Fibroblast of villous mesenchyme (primary cell): ENCODE measurements around the gene SIX2. TPM values are rescaled to one million over a fixed set of nuclear protein-coding genes. Genes with fewer than 3 reads are reported as not detected.
A peak's percentile ranks its signal among the peaks of the same experiment; 100 is the strongest.

ENCODE experiments used
- DNase-seq: peaks from one replicate; pipeline ENCODE4 v3.0.0-alpha.2; 2010; ENCODE audit warnings: low read depth
- H3K4me3 ChIP-seq: 2 replicates; pipeline ENCODE4 v1.5.1; 2011; ENCODE audit warnings: low read depth, mild to moderate bottlenecking, low read length
- total RNA-seq: library from RNA; depleted of rRNA; stranded (reverse); fragments of >200 nt; gene quantifications from 2 replicates; pipeline ENCODE4 v1.2.3, GENCODE V29; 2012
- TF ChIP-seq, protein P1 (sequence below): IDR thresholded peaks from 2 replicates; pipeline ENCODE4 v1.5.1; 2012; ENCODE audit warnings: low read depth, mild to moderate bottlenecking, low read length; ENCODE audit not compliant: insufficient read depth

SIX2 gene
- total RNA-seq, 1 donor = under 0.01 TPM

DNA sequence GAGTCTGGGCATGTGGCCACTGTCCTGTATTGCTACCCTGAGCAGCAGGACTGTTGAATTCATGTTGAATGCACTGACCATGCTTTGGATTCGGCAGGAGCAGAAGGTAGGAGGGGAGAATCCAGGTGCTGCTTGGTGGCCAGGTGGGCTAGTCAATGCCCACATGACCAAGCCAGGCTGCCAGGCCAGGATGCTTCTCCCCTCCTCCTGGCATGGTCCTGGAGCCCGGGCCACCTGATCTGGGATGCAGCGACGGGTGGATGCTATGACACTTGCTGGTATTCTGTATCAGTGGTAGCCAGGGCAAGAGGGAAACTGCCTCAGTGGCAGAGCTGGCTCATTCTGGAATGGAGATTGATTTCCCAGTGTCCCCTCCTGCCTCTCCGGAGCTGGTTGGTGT lies 14.8 kb upstream of the SIX2 start:
- no peak overlapping the region for H3K4me3 ChIP-seq
- no peak for DNase-seq
- TF ChIP-seq, protein P1, sequence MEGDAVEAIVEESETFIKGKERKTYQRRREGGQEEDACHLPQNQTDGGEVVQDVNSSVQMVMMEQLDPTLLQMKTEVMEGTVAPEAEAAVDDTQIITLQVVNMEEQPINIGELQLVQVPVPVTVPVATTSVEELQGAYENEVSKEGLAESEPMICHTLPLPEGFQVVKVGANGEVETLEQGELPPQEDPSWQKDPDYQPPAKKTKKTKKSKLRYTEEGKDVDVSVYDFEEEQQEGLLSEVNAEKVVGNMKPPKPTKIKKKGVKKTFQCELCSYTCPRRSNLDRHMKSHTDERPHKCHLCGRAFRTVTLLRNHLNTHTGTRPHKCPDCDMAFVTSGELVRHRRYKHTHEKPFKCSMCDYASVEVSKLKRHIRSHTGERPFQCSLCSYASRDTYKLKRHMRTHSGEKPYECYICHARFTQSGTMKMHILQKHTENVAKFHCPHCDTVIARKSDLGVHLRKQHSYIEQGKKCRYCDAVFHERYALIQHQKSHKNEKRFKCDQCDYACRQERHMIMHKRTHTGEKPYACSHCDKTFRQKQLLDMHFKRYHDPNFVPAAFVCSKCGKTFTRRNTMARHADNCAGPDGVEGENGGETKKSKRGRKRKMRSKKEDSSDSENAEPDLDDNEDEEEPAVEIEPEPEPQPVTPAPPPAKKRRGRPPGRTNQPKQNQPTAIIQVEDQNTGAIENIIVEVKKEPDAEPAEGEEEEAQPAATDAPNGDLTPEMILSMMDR = no peak

DNA sequence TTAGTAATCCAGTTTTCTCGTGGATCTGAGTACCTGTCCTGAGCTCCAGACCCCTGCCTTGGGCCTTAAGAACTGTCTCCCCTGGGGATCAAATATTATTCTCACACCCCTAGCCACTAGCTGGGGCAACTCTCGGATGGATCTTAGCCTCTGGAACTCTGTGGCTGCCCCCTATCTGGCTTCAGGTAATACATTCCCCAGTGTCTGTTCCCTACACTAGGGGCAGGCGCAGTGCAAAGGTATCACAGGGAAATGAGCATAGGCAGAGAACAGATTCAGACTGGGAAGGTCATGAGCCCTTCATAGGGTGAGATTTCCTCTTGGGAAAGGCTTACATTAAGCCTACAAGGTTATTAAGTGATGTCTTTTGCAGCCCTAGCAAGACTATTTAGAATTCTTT lies 11.2 kb upstream of the SIX2 start:
- no peak for DNase-seq
- H3K4me3 ChIP-seq = no peak overlapping the region
- TF ChIP-seq, protein P1 = no peak

DNA sequence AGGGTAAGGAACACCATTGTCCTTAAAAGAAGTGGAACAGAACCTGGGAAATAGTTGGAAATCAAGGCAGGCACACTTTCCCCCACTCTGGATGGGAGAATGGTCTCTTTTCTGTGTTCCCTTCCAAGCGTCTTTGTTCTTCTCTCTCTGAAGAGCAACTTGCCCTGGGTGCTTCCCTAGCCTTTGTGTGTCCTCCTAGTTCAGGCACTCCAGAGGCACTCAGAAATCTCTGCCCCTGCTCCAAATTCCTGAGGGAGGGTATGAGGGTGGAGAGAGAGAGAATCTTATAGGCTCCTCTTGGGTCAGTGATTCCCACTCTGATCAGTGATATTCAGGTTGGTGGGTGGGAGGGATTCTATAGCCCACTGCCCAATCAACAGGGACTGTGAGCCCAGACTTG lies 8.8 kb upstream of the SIX2 start:
- TF ChIP-seq, protein P1 = no peak
- no peak for DNase-seq
- no peak overlapping the region for H3K4me3 ChIP-seq

DNA sequence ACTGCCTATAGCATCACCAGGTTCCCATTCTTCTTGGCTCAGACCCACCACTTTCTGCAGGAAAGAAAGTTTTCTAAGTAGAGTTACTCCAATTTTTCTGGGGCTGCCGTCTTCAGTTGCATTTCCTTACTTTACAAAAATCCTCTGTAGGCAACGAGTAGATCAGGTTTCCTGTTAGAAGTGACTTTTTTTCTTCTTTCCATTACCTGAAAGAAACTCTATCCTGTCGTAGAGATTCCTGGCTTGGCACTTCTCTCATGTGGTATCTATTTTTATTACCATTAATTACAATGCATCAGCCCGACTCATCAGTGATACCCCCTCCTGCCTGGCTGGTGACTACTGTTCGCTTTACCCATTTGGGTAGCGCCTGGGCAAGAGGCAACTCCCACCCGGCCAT lies 5.6 kb upstream of the SIX2 start:
- TF ChIP-seq, protein P1 = no peak
- no peak overlapping the region for H3K4me3 ChIP-seq
- DNase-seq = no peak

DNA sequence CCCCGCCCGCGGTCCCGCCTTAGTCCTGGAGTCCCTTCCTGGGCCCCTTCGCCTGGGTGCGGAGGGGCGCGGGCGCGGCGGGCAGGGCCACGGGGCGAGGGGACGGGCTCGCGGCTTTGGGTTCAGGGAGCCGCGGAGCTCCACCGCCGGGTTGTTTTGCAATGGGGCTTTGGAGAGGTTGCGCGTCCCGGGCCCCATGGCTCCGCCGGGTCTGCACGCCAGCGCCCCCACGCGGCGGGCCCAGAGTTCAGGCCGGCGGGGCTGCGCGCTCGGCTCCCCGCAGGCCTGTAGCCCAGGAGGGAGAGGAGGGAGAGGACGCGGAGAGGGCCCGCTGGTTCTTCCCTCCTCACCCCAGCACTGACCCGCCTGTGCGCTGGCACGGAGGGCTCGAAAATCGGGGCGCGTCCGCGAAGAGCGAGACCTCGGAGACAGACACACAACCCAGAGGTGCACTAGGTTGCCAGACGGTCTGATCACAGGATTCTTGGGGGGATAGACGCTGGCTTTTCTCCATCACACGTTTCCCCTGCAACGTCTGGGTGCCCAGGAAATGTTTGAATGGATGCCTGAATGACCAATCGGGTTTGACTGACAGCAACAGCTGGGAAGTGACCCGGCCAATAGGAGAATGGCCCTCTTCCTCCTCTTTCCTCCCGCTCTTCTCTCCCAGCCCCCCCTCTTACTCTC lies 4.9 kb upstream of the SIX2 start:
- TF ChIP-seq, protein P1 = peak; percentile 70
- H3K4me3 ChIP-seq = peak overlapping the region; percentile 30
- DNase-seq = peak; percentile 58

DNA sequence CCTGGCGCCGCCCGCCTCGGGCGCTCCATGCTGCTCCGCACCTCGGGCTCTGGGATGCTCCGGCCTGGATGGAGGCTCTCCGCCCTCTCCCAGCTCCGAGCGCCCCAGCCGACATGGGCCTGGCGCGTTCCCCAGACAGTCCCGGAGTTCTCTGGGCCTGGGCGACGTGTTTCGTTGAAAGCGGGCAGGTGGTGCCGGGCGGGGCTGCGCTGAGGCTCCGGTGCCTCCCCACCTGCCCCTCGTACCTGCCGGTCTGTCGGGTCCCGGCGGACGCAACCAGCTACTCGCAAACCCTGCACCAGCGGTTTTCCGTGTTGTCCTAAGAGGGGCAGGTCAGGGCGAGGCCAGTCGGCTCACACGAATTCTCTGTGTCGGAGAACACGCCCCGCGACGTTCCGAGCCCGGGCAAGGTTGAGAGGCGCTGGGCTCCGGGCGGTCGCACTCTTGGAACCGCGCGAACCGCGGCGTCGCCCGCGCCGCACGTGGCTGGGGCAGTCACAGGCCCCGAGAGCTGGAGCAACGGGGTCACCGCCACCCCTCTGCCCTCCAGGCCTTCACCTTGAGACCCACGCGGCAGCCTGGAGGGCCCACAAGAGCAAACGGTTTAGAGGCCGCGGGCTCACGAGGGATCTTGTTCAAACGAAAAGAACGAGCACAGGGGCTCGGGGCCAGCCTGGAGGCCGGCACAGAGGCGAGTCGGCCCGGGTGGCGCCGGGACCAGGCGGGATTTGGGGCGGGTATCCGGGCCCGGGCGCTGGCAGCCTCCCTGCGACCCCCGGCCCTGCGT lies 4.2 kb upstream of the SIX2 start:
- no peak for DNase-seq
- TF ChIP-seq, protein P1 = no peak
- peak overlapping the region; percentile 12 for H3K4me3 ChIP-seq

DNA sequence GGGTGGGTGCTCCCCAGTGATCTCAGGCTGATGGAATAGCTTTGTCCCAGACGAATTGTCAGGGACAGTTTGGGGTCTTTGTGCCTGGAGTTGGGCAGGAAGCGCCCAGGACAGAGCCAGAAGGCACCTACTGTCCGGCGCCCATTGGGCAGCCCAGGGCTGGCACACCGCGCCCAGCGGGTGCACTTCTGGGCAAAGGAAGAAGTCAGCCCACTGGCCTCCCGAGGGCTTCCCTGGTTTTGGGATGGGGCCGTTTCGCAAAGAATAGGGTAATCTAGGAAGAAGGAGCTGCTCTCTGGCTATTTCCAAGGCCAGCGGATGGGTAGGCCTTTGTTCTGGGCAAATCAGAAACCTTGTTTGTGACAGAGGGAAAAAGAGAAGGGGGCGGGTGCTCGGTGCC lies 3.5 kb upstream of the SIX2 start:
- no peak overlapping the region for H3K4me3 ChIP-seq
- TF ChIP-seq, protein P1 = no peak
- no peak for DNase-seq
